ENCODE results near the gene TMEM178A.
"Not testable (repeated sequence)": the region's sequence is repeated elsewhere in the genome, so short reads cannot be mapped to it uniquely, and the experiment has no call there.

TMEM178A gene

GRCh38 chr2:39718483-39718882, 52.8 kb downstream of the TMEM178A start:
- DNase-seq: no peak

DNA sequence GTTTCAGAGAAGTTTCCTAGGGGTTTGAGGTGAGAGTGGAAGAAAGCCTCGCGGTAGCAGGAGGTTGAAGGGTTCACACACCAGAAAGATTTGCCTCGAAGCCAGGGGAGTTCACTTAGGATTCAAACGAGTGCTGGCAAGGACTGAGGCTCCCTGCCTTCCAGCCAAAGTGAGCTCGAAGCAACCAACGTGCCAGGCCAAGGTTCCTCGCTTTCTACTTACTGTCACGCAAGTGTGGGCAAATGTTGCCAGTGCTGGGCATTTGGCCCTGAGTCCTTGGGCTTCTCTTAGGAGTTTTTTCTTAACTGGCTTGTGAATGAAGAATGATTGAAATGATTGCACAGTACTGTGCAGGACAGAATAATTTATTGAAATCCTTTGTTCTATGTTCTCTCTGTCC, 53.6 kb downstream of the TMEM178A start:
- DNase-seq: no peak

GRCh38 chr2:39720970-39721369, 55.3 kb downstream of the TMEM178A start:
- no peak for DNase-seq

- DNase-seq: no peak
These were observed 57.8 kb downstream of the TMEM178A start for GRCh38 chr2:39723497-39723896.

DNA sequence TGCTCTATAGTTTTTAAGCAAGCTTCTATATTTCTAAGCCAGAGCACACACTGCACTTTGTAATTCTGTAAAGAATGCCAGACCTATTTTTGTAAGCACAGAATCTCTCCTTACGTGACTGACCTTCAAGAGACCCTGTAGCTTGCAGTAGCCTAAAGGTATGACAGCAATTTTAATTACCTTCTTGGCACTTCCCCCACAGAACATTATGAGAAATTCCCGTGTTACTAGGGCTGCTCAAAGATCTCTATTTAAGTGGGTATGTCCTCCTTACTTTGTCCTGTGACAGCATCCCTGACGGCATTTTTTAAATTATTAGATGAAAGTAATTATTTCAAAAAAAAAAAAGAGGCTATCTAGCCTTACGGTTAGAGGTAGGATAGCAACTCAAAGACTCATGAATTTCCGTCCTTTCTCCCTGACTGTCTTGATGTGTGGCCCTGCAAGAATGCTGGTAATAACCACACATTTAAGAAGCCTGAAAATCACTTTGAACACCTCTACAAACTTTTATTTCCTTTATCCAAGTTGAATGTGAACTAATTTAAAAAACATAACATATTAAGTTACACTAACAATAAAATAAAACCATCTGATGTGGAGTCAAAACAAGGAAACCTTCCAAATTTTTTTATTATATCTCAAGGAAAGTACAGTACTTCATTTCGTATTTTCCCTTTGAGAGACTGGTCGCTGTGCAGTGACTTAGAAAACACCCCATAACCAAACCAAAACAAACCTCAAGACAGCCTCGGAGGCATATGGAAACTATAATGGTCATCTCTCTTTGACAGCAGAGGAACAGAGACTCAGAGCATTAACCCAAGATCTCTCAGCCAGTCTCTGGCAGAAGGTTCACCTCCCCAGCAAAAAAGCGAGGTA, 58.5 kb downstream of the TMEM178A start:
- no peak for DNase-seq

DNA sequence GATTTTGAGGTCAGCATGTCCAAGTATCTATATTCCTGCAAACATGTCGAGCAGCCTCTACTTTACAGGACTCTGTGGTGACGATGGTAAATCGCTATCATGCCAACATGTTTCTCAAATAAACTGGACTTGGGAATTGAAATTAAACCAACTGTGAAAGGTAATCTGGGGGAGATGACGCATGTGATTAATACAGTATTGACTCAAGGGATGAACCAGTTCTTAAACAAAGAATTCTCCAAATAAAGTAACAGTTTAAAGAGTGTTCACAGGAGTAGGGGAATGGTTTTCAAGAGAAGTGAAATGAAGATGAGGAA, 59.1 kb downstream of the TMEM178A start:
- no peak for DNase-seq

- no peak for DNase-seq
These were observed 59.7 kb downstream of the TMEM178A start for GRCh38 chr2:39725401-39725800.

GRCh38 chr2:39728085-39728484, 62.4 kb downstream of the TMEM178A start:
- DNase-seq: not testable (repeated sequence)

DNA sequence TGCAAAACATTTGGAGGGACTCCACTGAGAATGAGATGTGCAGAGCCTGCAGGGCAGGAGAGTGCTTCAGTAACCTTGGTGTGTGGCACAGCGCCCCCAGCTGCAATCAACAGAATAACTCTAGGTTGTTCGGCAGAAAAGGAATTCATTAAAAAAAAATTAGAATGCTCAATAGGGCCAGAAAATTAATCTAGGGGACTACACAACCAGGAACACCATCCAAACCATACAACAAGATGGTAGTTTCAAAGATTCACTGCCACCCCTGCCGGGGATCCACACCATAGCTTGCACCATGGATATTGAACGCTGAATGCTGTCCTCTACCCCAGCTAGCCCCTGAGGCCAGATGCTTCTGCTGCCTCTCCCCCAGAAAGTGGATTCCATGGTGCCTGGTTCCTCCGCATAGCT, 63.2 kb downstream of the TMEM178A start:
- DNase-seq: no peak

GRCh38 chr2:39730276-39730675, 64.6 kb downstream of the TMEM178A start:
- DNase-seq: no peak

- no peak for DNase-seq
These were observed 65.1 kb downstream of the TMEM178A start for GRCh38 chr2:39730685-39731302.

GRCh38 chr2:39731546-39731945, 65.8 kb downstream of the TMEM178A start:
- DNase-seq: no peak

DNA sequence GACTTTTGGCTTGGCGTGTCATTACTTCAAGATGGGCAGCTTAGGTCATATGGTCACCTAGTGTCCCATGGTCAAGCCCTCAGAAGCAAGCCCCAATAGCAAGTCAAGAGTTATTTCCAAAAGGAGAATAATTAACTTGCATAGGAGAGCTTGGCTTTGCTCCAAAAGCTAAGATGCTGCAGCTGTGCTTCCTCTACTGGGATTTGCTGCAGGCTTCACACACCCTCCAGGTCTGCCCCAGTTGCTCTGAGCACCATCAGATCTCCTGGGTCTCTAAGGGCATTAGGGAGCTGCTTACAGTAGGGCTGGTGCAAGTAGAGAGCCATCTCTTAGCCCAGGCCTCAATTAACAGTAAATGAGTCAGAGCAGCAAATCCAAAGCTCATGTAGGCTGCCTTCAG, 66.8 kb downstream of the TMEM178A start:
- no peak for DNase-seq

GRCh38 chr2:39733070-39733674, 67.5 kb downstream of the TMEM178A start:
- DNase-seq: no peak

GRCh38 chr2:39734445-39734844, 68.7 kb downstream of the TMEM178A start:
- no peak for DNase-seq

- no peak for DNase-seq
These were observed 69.9 kb downstream of the TMEM178A start for GRCh38 chr2:39735648-39736047.

GRCh38 chr2:39736640-39737039, 70.9 kb downstream of the TMEM178A start:
- peak; percentile 53 for DNase-seq

DNA sequence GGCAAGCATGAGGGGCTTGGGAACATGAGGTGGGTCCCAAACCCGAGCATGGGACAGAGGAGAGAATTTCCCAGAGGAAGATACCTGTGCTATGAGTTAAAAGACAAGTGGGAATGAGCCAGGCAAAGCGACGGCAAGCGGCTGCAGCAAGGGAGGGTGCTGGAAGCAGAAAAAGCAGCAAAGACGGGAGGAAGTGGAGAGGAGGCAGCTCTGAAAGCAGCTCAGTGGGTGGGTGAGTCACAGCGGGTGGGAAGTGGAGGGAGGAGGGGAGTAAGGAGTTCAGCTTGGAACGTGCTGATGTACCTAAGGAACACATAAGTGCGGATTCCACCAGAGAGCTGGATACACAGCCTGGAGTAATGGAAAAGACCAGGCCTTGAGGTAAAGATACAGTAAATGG, 71.9 kb downstream of the TMEM178A start:
- peak; percentile 31 for DNase-seq

DNA sequence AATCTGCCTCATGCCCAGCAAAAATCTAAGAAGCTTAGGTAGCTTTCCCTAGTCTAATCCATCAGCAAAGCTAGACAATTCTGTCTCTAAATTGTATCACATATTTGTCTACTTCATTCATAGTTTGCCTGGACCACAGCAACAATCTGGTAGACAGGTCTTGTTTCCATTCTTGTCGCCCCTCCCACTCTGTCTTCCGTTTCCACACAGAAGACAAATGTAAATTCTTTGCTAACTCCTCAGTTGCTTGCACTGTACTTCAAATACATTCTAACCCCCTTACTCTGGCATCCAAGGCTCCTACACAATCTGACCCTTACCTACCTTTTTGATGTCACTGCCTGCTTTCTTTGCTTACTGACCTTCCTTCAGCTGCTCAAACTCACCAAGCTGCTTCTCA, 73.2 kb downstream of the TMEM178A start:
- DNase-seq: no peak

GRCh38 chr2:39739386-39739785, 73.7 kb downstream of the TMEM178A start:
- no peak for DNase-seq

DNA sequence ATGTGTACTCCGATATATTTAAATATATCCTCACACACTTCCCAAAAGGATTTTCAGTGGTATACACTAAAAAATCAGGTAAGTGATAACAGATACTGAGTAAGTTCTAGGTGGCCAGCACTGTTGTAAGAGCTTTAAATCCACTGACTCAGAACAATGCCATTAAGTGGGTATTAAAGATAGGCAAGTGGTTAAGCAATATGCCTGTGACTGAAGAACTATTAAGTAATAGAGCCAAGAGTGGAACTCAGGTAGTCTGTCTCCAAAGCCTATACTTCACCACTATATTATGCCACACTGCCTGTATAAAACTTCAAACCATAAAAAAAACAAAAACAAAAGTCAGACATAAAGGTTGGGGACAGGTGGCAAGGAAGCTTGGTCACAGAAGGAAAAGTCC, 76.2 kb downstream of the TMEM178A start:
- no peak for DNase-seq

GRCh38 chr2:39743269-39743776, 77.6 kb downstream of the TMEM178A start:
- no peak for DNase-seq

DNA sequence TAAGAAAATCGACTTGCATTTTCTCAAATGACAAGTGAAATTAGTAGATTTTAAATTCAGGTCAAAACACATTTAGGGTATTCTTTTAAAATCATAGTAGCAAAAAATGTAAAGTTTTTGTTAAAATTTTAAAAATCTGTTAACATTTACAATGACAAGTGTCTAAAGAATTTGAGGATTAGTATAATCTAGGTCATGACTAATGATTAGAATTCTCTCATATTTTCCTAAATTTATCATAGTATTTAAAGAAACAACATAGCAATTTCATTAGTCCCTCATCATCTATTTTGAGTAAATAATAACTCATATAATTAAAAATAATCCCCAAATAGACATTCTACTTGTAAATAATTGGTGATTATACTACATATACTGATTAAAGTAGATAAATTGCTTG, 89.7 kb downstream of the TMEM178A start:
- DNase-seq: no peak

DNA sequence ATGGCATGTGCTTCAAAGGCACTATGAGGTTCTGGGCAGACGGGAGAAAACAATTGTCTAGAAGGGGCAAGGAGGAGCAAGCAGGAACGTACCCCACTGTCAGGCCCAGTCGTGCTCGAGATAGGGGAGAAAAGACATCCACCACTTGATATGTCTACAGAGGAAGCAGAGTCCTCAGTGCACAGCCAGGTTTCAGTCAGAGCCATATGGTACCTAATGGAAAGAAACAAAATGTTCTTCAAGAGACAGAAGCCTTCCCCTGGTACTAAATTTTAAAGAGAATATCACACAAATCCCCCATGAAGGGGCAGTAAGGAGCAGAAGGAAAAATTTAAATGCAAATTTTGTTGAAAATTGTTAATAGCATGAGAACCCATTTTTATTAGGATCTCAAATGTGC, 91.4 kb downstream of the TMEM178A start:
- DNase-seq: no peak
